Measurements from ENCODE around the gene TMEM132C. TPM values are rescaled to one million over a fixed set of nuclear protein-coding genes. Genes with fewer than 3 reads are reported as not detected.

Gene TMEM132C
- total and polyA plus RNA-seq, 2 donors (not counting 1 experiment from before 2014, with no cell fraction given) = not detected

- Mint-ChIP-seq H3K27me3 (peaks cover 32% of the 10 kb centered on the region), H3K9me3 (ENCODE audit: insufficient read depth) (no peaks in the 10 kb centered on the region), H3K4me3 (no peak overlapping the region), H3K4me1 (peaks cover 1% of the 10 kb centered on the region), H3K27ac (no peak overlapping the region)
- no peaks in the 10 kb centered on the region for H4K20me1 ChIP-seq (ENCODE audit: control insufficient read depth, insufficient read depth, low read length, poor library complexity, severe bottlenecking)
- 89% methylated on average over 4 of the region's 4 CpGs for WGBS (ENCODE audit: insufficient coverage)
- TF ChIP-seq CTCF (IDR thresholded peaks at IDR 0.05) (no peak), EZH2 (IDR thresholded peaks at IDR 0.05; ENCODE audit: borderline replicate concordance, insufficient read depth, low read depth, low read length, poor library complexity, severe bottlenecking) (no peak)
- intact Hi-C loops (cut with micrococcal nuclease) = no loop called here
- no peak overlapping the region for H3K4me3 ChIP-seq (ENCODE audit: control extremely low read depth in 1 of 5, extremely low read depth in 1 of 5, insufficient read depth in 1 of 5, low read depth in 2 of 5, low read length in 4 of 5)
- no peak overlapping the region for H3K27ac ChIP-seq (ENCODE audit: low read length in 2 of 2)
- ATAC-seq (ENCODE audit: low read depth) (no peak), DNase-seq (no peak)
- peaks cover 0 to 7% (median 0%) of the 10 kb centered on the region in 4 experiments for H3K27me3 ChIP-seq (replicated peaks in 1 of 4; ENCODE audit: control extremely low read depth in 1 of 4, control insufficient read depth in 3 of 4, insufficient read depth in 4 of 4, low read length in 3 of 4)
- H3K9me3 ChIP-seq (ENCODE audit: control extremely low read depth in 1 of 3, control insufficient read depth in 2 of 3, insufficient read depth in 1 of 3, low read length in 2 of 3) = peaks cover 0 to 10% (median 0%) of the 10 kb centered on the region in 3 donors
- no peaks in the 10 kb centered on the region for H3K79me2 ChIP-seq (ENCODE audit: control insufficient read depth, insufficient read depth, low read length)
- CTCF ChIA-PET = no interaction called here
- no peak overlapping the region for H3K4me2 ChIP-seq (replicated peaks; ENCODE audit: low read depth, low read length, poor library complexity, severe bottlenecking)
- POLR2A ChIA-PET = no interaction called here
- H2AFZ ChIP-seq (ENCODE audit: insufficient read depth, low read depth, low read length, poor library complexity, severe bottlenecking) = no peak overlapping the region
- H3K9ac ChIP-seq (ENCODE audit: low read length) = no peak overlapping the region
- no peaks in the 10 kb centered on the region for H3K36me3 ChIP-seq (replicated peaks in 1 of 2; ENCODE audit: control extremely low read depth in 1 of 2, control insufficient read depth in 1 of 2, extremely low read depth in 1 of 2, insufficient read depth in 2 of 2, low read length in 1 of 2)
- H3K4me1 ChIP-seq (ENCODE audit: control insufficient read depth in 2 of 2, insufficient read depth in 2 of 2, low read length in 2 of 2) = peaks cover 0 to 4% of the 10 kb centered on the region in 2 donors
Measured at GRCh38 chr12:128727999-128728398, 461.0 kb downstream of the TMEM132C start.

- Histone ChIP-seq H3K4me2 (replicated peaks; ENCODE audit: low read depth, low read length, poor library complexity, severe bottlenecking) (no peak overlapping the region), H4K20me1 (ENCODE audit: control insufficient read depth, insufficient read depth, low read length, poor library complexity, severe bottlenecking) (no peaks in the 10 kb centered on the region), H3K27me3 (replicated peaks in 1 of 4; ENCODE audit: control extremely low read depth in 1 of 4, control insufficient read depth in 3 of 4, insufficient read depth in 4 of 4, low read length in 3 of 4) (peaks cover 0 to 16% (median 0%) of the 10 kb centered on the region in 4 experiments), H3K4me1 (ENCODE audit: control insufficient read depth in 2 of 2, insufficient read depth in 2 of 2, low read length in 2 of 2) (peaks cover 0 to 2% of the 10 kb centered on the region in 2 donors), H3K27ac (ENCODE audit: low read length in 2 of 2) (no peak overlapping the region), H3K4me3 (ENCODE audit: control extremely low read depth in 1 of 5, extremely low read depth in 1 of 5, insufficient read depth in 1 of 5, low read depth in 2 of 5, low read length in 4 of 5) (no peak overlapping the region), H3K9me3 (ENCODE audit: control extremely low read depth in 1 of 3, control insufficient read depth in 2 of 3, insufficient read depth in 1 of 3, low read length in 2 of 3) (peaks cover 0 to 7% (median 0%) of the 10 kb centered on the region in 3 donors), H3K79me2 (ENCODE audit: control insufficient read depth, insufficient read depth, low read length) (no peaks in the 10 kb centered on the region), H3K36me3 (replicated peaks in 1 of 2; ENCODE audit: control extremely low read depth in 1 of 2, control insufficient read depth in 1 of 2, extremely low read depth in 1 of 2, insufficient read depth in 2 of 2, low read length in 1 of 2) (no peaks in the 10 kb centered on the region), H2AFZ (ENCODE audit: insufficient read depth, low read depth, low read length, poor library complexity, severe bottlenecking) (no peak overlapping the region), H3K9ac (ENCODE audit: low read length) (no peak overlapping the region)
- ATAC-seq (ENCODE audit: low read depth) (no peak), DNase-seq (no peak)
- POLR2A ChIA-PET = no interaction called here
- Mint-ChIP-seq H3K9me3 (ENCODE audit: insufficient read depth) (no peaks in the 10 kb centered on the region), H3K4me1 (peaks cover 1% of the 10 kb centered on the region), H3K27me3 (peaks cover 38% of the 10 kb centered on the region), H3K4me3 (no peak overlapping the region), H3K27ac (no peak overlapping the region)
- WGBS (ENCODE audit: insufficient coverage) = 18% methylated on average over 5 of the region's 8 CpGs
- no peak for TF ChIP-seq CTCF (IDR thresholded peaks at IDR 0.05)
- TF ChIP-seq EZH2 (IDR thresholded peaks at IDR 0.05; ENCODE audit: borderline replicate concordance, insufficient read depth, low read depth, low read length, poor library complexity, severe bottlenecking) = no peak
- CTCF ChIA-PET = no interaction called here
- intact Hi-C loops (cut with micrococcal nuclease) = no loop called here
Measured at GRCh38 chr12:128729628-128730121, 462.7 kb downstream of the TMEM132C start.

Data from B cell (primary cell).